ENCODE results near the gene CACNA1I.

Gene CACNA1I

GRCh38 chr22:39699631-39700360 is 129.2 kb downstream of the CACNA1I start:
- no peak overlapping the region for H2AFZ ChIP-seq (ENCODE audit: low read depth, low read length, severe bottlenecking)
- no peaks in the 10 kb centered on the region for H3F3A ChIP-seq (ENCODE audit: insufficient read depth)
- no peaks in the 10 kb centered on the region for H3K9me2 ChIP-seq (replicated peaks; ENCODE audit: insufficient read depth, low read length)
- no peak overlapping the region for H3K4me2 ChIP-seq (ENCODE audit: low read depth, low read length, poor library complexity, severe bottlenecking)
- H3K4me3 ChIP-seq (ENCODE audit: insufficient read depth, low read length, poor library complexity, severe bottlenecking) = no peak overlapping the region
- TF ChIP-seq CTCF (IDR thresholded peaks at IDR 0.05; ENCODE audit: insufficient read depth, low read length, poor library complexity, severe bottlenecking) (no peak), EZH2phosphoT487 (conservative IDR thresholded peaks at IDR 0.05; ENCODE audit: low read length) (no peak)
- no peaks in the 10 kb centered on the region for H3K9me3 ChIP-seq (ENCODE audit: insufficient read depth, low read length)
- no peaks in the 10 kb centered on the region for H4K20me1 ChIP-seq (ENCODE audit: low read depth, low read length)
- H3K27ac ChIP-seq (ENCODE audit: low read depth, low read length) = no peak overlapping the region
- no peaks in the 10 kb centered on the region for H3K79me2 ChIP-seq (ENCODE audit: insufficient read depth, low read length)
- no peaks in the 10 kb centered on the region for H3K27me3 ChIP-seq (ENCODE audit: low read length)
- H3K36me3 ChIP-seq (ENCODE audit: low read length) = no peaks in the 10 kb centered on the region
- H3K9ac ChIP-seq (ENCODE audit: low read length) = no peak overlapping the region

- H3K4me2 ChIP-seq (ENCODE audit: low read depth, low read length, poor library complexity, severe bottlenecking) = no peak overlapping the region
- H3K4me3 ChIP-seq (ENCODE audit: insufficient read depth, low read length, poor library complexity, severe bottlenecking) = no peak overlapping the region
- no peaks in the 10 kb centered on the region for H3K9me2 ChIP-seq (replicated peaks; ENCODE audit: insufficient read depth, low read length)
- H3F3A ChIP-seq (ENCODE audit: insufficient read depth) = no peaks in the 10 kb centered on the region
- no peaks in the 10 kb centered on the region for H3K27me3 ChIP-seq (ENCODE audit: low read length)
- H3K36me3 ChIP-seq (ENCODE audit: low read length) = no peaks in the 10 kb centered on the region
- no peaks in the 10 kb centered on the region for H3K79me2 ChIP-seq (ENCODE audit: insufficient read depth, low read length)
- no peaks in the 10 kb centered on the region for H4K20me1 ChIP-seq (ENCODE audit: low read depth, low read length)
- TF ChIP-seq CTCF (IDR thresholded peaks at IDR 0.05; ENCODE audit: insufficient read depth, low read length, poor library complexity, severe bottlenecking) (no peak), EZH2phosphoT487 (conservative IDR thresholded peaks at IDR 0.05; ENCODE audit: low read length) (no peak)
- H3K9me3 ChIP-seq (ENCODE audit: insufficient read depth, low read length) = no peaks in the 10 kb centered on the region
- no peak overlapping the region for H2AFZ ChIP-seq (ENCODE audit: low read depth, low read length, severe bottlenecking)
- no peak overlapping the region for H3K9ac ChIP-seq (ENCODE audit: low read length)
- H3K27ac ChIP-seq (ENCODE audit: low read depth, low read length) = no peak overlapping the region
Measured at GRCh38 chr22:39700565-39700964, 130.0 kb downstream of the CACNA1I start.

- no peak overlapping the region for H3K9ac ChIP-seq (ENCODE audit: low read length)
- H3K36me3 ChIP-seq (ENCODE audit: low read length) = no peaks in the 10 kb centered on the region
- no peaks in the 10 kb centered on the region for H3F3A ChIP-seq (ENCODE audit: insufficient read depth)
- no peak overlapping the region for H2AFZ ChIP-seq (ENCODE audit: low read depth, low read length, severe bottlenecking)
- no peaks in the 10 kb centered on the region for H4K20me1 ChIP-seq (ENCODE audit: low read depth, low read length)
- H3K27me3 ChIP-seq (ENCODE audit: low read length) = no peaks in the 10 kb centered on the region
- H3K79me2 ChIP-seq (ENCODE audit: insufficient read depth, low read length) = no peaks in the 10 kb centered on the region
- H3K4me2 ChIP-seq (ENCODE audit: low read depth, low read length, poor library complexity, severe bottlenecking) = no peak overlapping the region
- TF ChIP-seq CTCF (IDR thresholded peaks at IDR 0.05; ENCODE audit: insufficient read depth, low read length, poor library complexity, severe bottlenecking) = no peak
- no peak for TF ChIP-seq EZH2phosphoT487 (conservative IDR thresholded peaks at IDR 0.05; ENCODE audit: low read length)
- no peaks in the 10 kb centered on the region for H3K9me2 ChIP-seq (replicated peaks; ENCODE audit: insufficient read depth, low read length)
- H3K27ac ChIP-seq (ENCODE audit: low read depth, low read length) = no peak overlapping the region
- no peak overlapping the region for H3K4me3 ChIP-seq (ENCODE audit: insufficient read depth, low read length, poor library complexity, severe bottlenecking)
- H3K9me3 ChIP-seq (ENCODE audit: insufficient read depth, low read length) = no peaks in the 10 kb centered on the region
Measured at GRCh38 chr22:39703091-39703490, 132.5 kb downstream of the CACNA1I start.

Measured in SU-DHL-6 (cell line).